Measurements from ENCODE around the gene RPL27A.

GRCh38 chr11:8683115-8683807 is 669 bp downstream of the RPL27A start:
- no peak for TF ChIP-seq CTCF (conservative IDR thresholded peaks at IDR 0.05 in 1 of 2, IDR thresholded peaks at IDR 0.05 in 1 of 2; ENCODE audit: low read depth in 1 of 2, low read length in 2 of 2)
- no peak for TF ChIP-seq EZH2 (IDR thresholded peaks at IDR 0.05; ENCODE audit: low read length, missing control alignments)

Data from fibroblast of lung (primary cell).